ENCODE data around the gene MYO1E. TPM values are rescaled to one million over a fixed set of nuclear protein-coding genes. Genes with fewer than 3 reads are reported as not detected.
"Not testable (repeated sequence)": the region's sequence is repeated elsewhere in the genome, so short reads cannot be mapped to it uniquely, and the experiment has no call there.

The MYO1E gene
- total RNA-seq (2014; rRNA removed; shearing (Covaris generic)), result 34.0 and 46.4 TPM in 2 replicates

- no peaks in the 10 kb centered on the region; the same call in 1 of the 2 replicates for H3K36me3 ChIP-seq (replicated peaks; ENCODE audit: control insufficient read depth, insufficient read depth, low read length)
- H3K4me3 ChIP-seq (ENCODE audit: insufficient read depth, low read depth, low read length), result peak within 1 kb of the TSS; percentile 86
- H3K27me3 ChIP-seq (ENCODE audit: control insufficient read depth, insufficient read depth, low read length), result peaks cover 13% of the 10 kb centered on the region; the same call in 1 of the 2 replicates
- peak; percentile 91 for DNase-seq
Observed at GRCh38 chr15:59372352-59373211, at the start of gene MYO1E. MYO1E (minus strand) TSS chr15:59372871; CDS start chr15:59372500, 371 bp downstream.

- H3K4me3 ChIP-seq (ENCODE audit: insufficient read depth, low read depth, low read length), result no peak overlapping the region
- peak; percentile 68 for DNase-seq
Observed at GRCh38 chr15:59420986-59421618, 48.4 kb upstream of the MYO1E start.

GRCh38 chr15:59420108-59420507 lies 47.4 kb upstream of the MYO1E start:
- no peak for DNase-seq
- Histone ChIP-seq H3K36me3 (replicated peaks; ENCODE audit: control insufficient read depth, insufficient read depth, low read length) (no peaks in the 10 kb centered on the region), H3K4me3 (ENCODE audit: insufficient read depth, low read depth, low read length) (no peak overlapping the region), H3K27me3 (ENCODE audit: control insufficient read depth, insufficient read depth, low read length) (no peaks in the 10 kb centered on the region)

More at GRCh38 chr15:59420986-59421618, 48.4 kb upstream of the MYO1E start:
- Histone ChIP-seq H3K36me3 (replicated peaks; ENCODE audit: control insufficient read depth, insufficient read depth, low read length) (no peaks in the 10 kb centered on the region), H3K27me3 (ENCODE audit: control insufficient read depth, insufficient read depth, low read length) (no peaks in the 10 kb centered on the region)

- no peaks in the 10 kb centered on the region for H3K36me3 ChIP-seq (replicated peaks; ENCODE audit: control insufficient read depth, insufficient read depth, low read length)
- no peak for DNase-seq
- H3K4me3 ChIP-seq (ENCODE audit: insufficient read depth, low read depth, low read length), result no peak overlapping the region
- no peaks in the 10 kb centered on the region for H3K27me3 ChIP-seq (ENCODE audit: control insufficient read depth, insufficient read depth, low read length)
Observed at GRCh38 chr15:59419170-59419569, 46.5 kb upstream of the MYO1E start.

- no peak for DNase-seq
- Histone ChIP-seq H3K27me3 (ENCODE audit: control insufficient read depth, insufficient read depth, low read length) (no peaks in the 10 kb centered on the region), H3K4me3 (ENCODE audit: insufficient read depth, low read depth, low read length) (no peak overlapping the region), H3K36me3 (replicated peaks; ENCODE audit: control insufficient read depth, insufficient read depth, low read length) (no peaks in the 10 kb centered on the region)
Observed at GRCh38 chr15:59416816-59417215, 44.1 kb upstream of the MYO1E start.

- DNase-seq, result no peak
- H3K4me3 ChIP-seq (ENCODE audit: insufficient read depth, low read depth, low read length), result no peak overlapping the region
- no peaks in the 10 kb centered on the region for H3K36me3 ChIP-seq (replicated peaks; ENCODE audit: control insufficient read depth, insufficient read depth, low read length)
- no peaks in the 10 kb centered on the region for H3K27me3 ChIP-seq (ENCODE audit: control insufficient read depth, insufficient read depth, low read length)
Observed at GRCh38 chr15:59413577-59413976, 40.9 kb upstream of the MYO1E start.

GRCh38 chr15:59410391-59410896 lies 37.8 kb upstream of the MYO1E start:
- no peak for DNase-seq
- no peaks in the 10 kb centered on the region for H3K27me3 ChIP-seq (ENCODE audit: control insufficient read depth, insufficient read depth, low read length)
- H3K4me3 ChIP-seq (ENCODE audit: insufficient read depth, low read depth, low read length), result no peak overlapping the region
- H3K36me3 ChIP-seq (replicated peaks; ENCODE audit: control insufficient read depth, insufficient read depth, low read length), result no peaks in the 10 kb centered on the region

- Histone ChIP-seq H3K36me3 (replicated peaks; ENCODE audit: control insufficient read depth, insufficient read depth, low read length) (no peaks in the 10 kb centered on the region), H3K4me3 (ENCODE audit: insufficient read depth, low read depth, low read length) (no peak overlapping the region), H3K27me3 (ENCODE audit: control insufficient read depth, insufficient read depth, low read length) (peaks cover 3% of the 10 kb centered on the region; the same call in 1 of the 2 replicates)
- DNase-seq, result no peak
Observed at GRCh38 chr15:59407946-59408345, 35.3 kb upstream of the MYO1E start.

- Histone ChIP-seq H3K4me3 (ENCODE audit: insufficient read depth, low read depth, low read length) (no peak overlapping the region), H3K36me3 (replicated peaks; ENCODE audit: control insufficient read depth, insufficient read depth, low read length) (no peaks in the 10 kb centered on the region), H3K27me3 (ENCODE audit: control insufficient read depth, insufficient read depth, low read length) (peaks cover 3% of the 10 kb centered on the region; the same call in 1 of the 2 replicates)
- no peak for DNase-seq
Observed at GRCh38 chr15:59406446-59406845, 33.8 kb upstream of the MYO1E start.

- Histone ChIP-seq H3K4me3 (ENCODE audit: insufficient read depth, low read depth, low read length) (no peak overlapping the region), H3K36me3 (replicated peaks; ENCODE audit: control insufficient read depth, insufficient read depth, low read length) (no peaks in the 10 kb centered on the region), H3K27me3 (ENCODE audit: control insufficient read depth, insufficient read depth, low read length) (peaks cover 4% of the 10 kb centered on the region; the same call in 1 of the 2 replicates)
- no peak for DNase-seq
Observed at GRCh38 chr15:59405079-59405478, 32.4 kb upstream of the MYO1E start.

- Histone ChIP-seq H3K4me3 (ENCODE audit: insufficient read depth, low read depth, low read length) (no peak overlapping the region), H3K27me3 (ENCODE audit: control insufficient read depth, insufficient read depth, low read length) (peaks cover 9% of the 10 kb centered on the region; the same call in 1 of the 2 replicates), H3K36me3 (replicated peaks; ENCODE audit: control insufficient read depth, insufficient read depth, low read length) (no peaks in the 10 kb centered on the region)
- DNase-seq, result peak; percentile 26
Observed at GRCh38 chr15:59401824-59402569, 29.3 kb upstream of the MYO1E start.

GRCh38 chr15:59401051-59401823 lies 28.6 kb upstream of the MYO1E start:
- H3K36me3 ChIP-seq (replicated peaks; ENCODE audit: control insufficient read depth, insufficient read depth, low read length); DNase-seq; H3K4me3 ChIP-seq (ENCODE audit: insufficient read depth, low read depth, low read length); H3K27me3 ChIP-seq (ENCODE audit: control insufficient read depth, insufficient read depth, low read length): not testable (repeated sequence)

GRCh38 chr15:59400103-59400813 lies 27.6 kb upstream of the MYO1E start:
- no peak for DNase-seq
- H3K27me3 ChIP-seq (ENCODE audit: control insufficient read depth, insufficient read depth, low read length), result peaks cover 9% of the 10 kb centered on the region; the same call in 1 of the 2 replicates
- H3K4me3 ChIP-seq (ENCODE audit: insufficient read depth, low read depth, low read length), result no peak overlapping the region
- H3K36me3 ChIP-seq (replicated peaks; ENCODE audit: control insufficient read depth, insufficient read depth, low read length), result no peaks in the 10 kb centered on the region
